Measurements from ENCODE around the gene ARID1B.
A peak's percentile ranks its signal among the peaks of the same experiment; 100 is the strongest.
"Not testable (repeated sequence)": the region's sequence is repeated elsewhere in the genome, so short reads cannot be mapped to it uniquely, and the experiment has no call there.

Gene ARID1B

DNA sequence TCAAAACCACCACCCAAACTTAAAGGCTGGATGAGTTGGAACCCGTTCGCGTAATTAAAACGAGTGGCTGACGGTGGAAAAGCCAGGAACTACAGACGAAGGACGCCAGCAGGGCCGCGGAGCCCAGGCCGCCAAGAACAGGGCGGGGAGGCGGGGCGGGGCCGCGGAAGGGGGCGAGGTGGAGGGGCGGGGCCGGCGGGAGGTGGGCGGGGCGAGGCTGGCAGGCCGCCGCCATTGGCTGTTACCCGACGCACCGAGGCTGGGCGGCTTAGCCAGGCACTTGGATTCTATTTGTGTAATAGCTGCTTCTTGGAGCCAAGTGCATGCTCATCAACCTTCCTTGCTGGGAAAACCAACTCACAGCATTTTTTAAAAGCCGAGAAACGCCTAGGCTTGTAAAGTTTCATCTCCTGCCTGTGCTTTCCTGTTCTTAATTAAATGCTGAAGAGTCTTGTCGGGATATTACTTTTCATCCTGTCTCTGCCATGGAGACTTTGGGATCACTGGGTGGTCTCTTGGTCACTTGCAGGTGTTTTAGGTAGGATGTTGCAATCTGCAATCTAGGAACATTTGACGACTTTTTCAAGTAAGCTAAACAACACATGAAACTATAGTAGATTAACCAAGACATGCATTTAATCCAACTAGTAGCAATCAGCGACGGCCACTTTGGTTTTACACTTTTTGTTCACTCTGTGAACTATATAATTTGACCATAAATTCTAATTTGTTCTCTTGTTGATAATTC lies 245.0 kb downstream of the ARID1B start:
- DNase-seq (ENCODE audit: low read depth in 2 of 2): peak; percentile 62 to 70

- no peak for DNase-seq (ENCODE audit: low read depth in 2 of 2)
Measured at GRCh38 chr6:157023958-157024357, 246.8 kb downstream of the ARID1B start.

DNA sequence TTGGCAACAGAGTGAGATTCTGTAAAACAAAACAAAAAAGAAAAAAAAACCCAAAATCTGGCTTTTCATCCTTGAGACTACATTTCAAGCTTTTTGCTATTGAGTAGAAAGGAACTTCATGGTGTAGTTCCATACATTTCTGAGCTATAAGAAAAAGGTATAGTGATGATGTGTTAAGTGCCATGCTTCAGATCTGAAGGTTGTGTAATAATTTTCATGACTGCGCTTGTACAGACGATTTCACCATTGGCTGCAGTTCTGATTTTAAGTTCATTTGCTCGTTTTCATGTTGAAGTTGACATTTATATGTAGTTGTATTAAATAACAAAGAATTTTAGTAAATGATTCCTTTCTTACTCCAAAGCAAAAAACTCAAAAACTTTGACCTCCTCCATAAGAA lies 247.6 kb downstream of the ARID1B start:
- no peak for DNase-seq (ENCODE audit: low read depth in 2 of 2)

DNA sequence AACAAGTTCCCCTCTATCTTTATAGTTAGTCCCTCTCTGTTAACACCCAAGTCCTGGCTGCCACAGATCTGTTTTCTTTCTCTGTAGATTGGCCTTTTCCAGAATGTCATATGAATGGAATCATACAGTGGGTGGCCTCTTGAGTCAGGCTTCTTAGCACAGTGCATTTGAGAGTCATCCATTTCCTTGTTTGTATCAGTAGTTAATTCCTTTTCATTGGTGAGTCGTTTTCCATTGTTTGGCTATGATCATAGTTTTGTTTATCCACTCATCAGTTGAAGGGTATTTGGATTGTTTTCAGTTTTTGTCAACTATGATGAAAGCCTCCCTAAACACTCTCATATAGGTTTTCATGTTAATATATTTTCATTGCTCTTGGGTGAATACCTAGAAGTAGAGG lies 248.3 kb downstream of the ARID1B start:
- DNase-seq (ENCODE audit: low read depth in 2 of 2): no peak

DNA sequence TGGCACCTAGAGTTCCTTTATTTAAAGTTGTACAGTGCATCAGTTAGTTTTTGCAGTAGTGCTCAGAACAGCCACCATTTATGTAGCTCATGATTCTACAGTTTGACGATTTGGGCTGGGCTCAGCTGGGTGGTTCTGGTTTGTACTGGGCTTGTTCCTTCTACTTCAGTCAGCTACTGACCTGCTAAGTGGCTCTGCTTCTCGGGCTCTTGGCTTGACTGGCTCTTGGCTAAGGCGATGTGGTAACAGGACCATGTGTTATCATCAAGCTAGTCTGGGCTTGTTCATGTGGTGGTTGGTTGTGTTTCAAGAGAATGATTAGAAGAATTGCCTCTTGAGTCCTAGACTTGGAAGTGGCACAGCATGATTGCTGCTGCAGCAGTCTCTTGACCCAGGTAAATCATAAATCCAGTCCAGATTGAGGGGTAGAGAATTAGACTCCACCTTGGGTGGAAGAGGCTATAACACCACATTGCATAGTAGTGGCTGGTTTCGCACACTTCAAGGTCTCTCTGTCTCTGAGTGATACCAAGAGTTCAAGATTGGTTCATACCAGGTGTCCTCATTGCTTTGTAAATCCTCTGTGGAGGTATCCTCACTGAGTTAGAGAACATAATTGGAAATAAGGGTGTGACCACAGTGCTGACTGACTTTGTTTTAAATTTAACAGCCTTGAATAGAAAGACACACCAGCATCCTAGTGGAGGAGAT lies 253.0 kb downstream of the ARID1B start:
- no peak for DNase-seq (ENCODE audit: low read depth in 2 of 2)

DNA sequence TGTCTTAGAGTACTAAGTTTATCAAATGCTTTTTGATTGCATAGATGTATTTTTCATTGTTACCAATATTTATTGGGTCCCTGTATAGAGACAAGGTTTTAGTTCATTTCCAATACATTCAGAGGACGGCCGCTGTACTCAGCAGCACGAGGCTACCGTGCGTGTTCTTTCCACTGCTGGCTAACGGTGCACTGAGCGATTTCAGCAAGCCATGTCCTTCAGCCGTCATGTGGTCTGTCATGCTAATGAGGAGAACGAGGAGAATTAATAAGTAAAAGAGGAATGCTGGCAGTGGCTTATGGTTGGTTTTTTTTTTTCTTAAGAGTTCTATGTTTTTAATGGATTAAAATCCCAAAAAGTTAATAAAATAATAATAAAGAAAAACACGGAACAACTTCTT lies 253.6 kb downstream of the ARID1B start:
- DNase-seq (ENCODE audit: low read depth in 2 of 2): no peak

DNA sequence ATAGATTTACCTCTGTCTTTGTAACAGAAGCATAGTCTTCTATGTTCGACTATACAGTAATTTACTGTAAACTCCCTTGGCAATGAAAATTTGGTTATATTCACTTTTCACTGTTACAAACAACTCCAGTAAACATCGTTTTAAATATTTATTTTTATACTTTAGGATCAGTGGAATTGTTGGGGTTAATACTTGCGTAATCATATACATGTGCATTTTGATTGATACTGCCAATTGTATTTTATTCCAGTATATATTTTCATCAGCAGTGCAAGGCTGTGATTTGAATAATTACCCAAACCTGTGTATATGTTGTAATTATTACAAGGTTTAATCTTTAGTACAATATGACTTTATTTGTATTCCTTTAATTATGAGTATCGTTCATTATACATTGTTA lies 255.7 kb downstream of the ARID1B start:
- no peak for DNase-seq (ENCODE audit: low read depth in 2 of 2)

- no peak for DNase-seq (ENCODE audit: low read depth in 2 of 2)
Measured at GRCh38 chr6:157033428-157034140, 256.4 kb downstream of the ARID1B start.

GRCh38 chr6:157034436-157035230 lies 257.5 kb downstream of the ARID1B start:
- DNase-seq (ENCODE audit: low read depth in 2 of 2): no peak

GRCh38 chr6:157035546-157035945 lies 258.4 kb downstream of the ARID1B start:
- no peak for DNase-seq (ENCODE audit: low read depth in 2 of 2)

DNA sequence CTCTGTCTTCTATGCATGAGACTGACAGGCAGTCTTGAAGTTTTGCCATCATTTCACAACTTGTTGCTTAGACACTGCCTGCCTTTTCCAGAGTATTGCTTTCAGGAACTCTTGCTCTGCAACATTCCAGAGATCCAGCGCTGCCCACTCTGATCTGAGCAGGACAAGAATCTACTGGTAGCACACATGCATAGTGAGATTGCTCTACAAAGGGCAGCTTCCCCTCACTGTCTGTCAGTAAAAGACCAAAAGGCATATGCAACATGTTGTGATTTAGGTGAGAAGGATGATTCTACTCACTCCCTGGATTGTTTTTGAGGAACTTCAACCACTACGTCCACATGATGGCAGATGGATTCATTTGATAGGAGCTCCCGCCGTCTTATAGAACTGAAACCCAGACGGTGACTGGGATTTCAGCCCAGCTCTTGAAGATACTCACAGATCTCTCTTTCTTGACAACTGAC lies 259.1 kb downstream of the ARID1B start:
- no peak for DNase-seq (ENCODE audit: low read depth in 2 of 2)

DNA sequence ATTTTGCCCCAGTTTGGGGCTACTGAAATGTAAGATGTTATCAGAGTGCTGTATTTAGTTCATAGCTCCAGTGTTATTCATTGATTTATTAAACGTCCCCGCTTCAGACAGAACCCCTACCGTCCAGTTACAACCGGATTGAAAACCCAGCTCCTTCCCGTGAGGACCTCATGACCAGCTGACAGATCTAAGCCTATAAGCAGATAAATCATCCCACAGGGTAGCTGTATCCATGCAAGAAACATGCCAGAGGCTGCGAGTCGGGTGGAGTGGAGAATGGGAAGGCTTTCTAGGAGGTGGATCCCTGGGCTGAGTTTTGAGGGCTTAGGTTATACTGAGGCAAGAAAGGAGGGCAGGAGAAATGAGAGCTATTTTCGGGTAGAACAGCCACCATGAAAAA lies 260.0 kb downstream of the ARID1B start:
- DNase-seq (ENCODE audit: low read depth in 2 of 2): no peak

DNA sequence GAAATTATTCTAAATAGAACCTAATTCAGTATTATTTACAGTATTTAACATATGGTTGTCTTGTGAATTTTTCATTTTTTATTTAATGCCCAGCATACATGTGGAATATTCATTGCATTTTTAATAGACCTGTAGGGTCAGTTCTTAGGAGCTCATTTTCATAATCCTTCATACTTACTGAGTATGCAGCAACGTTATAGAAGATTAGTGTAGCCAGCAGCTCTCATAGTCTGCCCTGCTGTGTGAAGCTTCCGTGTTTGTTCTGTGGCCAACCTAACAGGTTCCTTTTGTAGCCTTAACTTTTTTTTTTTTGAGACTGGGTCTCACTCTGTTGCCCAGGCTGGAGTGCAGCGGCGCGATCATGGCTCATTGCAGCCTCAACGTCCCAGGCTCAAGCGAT lies 261.4 kb downstream of the ARID1B start:
- no peak for DNase-seq (ENCODE audit: low read depth in 2 of 2)

DNA sequence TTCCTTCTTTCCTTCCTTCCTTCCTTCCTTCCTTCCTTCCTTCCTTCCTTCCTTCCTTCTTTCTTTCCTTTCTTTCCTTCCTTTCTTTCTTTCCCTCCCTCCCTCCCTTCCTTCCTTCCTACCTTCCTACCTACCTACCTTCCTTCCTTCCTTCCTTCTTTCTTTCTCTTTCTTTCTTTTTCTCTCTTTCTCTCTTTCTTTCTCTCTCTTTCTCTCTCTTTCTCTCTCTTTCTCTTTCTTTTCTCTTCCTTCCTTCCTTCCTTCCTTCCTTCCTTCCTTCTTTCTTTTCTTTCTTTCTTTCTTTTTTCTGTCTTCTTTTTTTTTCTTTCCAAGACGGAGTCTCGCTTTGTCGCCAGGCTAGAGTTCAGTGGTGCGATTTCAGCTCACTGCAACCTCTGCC lies 262.5 kb downstream of the ARID1B start:
- not testable (repeated sequence) for DNase-seq (ENCODE audit: low read depth in 2 of 2)

DNA sequence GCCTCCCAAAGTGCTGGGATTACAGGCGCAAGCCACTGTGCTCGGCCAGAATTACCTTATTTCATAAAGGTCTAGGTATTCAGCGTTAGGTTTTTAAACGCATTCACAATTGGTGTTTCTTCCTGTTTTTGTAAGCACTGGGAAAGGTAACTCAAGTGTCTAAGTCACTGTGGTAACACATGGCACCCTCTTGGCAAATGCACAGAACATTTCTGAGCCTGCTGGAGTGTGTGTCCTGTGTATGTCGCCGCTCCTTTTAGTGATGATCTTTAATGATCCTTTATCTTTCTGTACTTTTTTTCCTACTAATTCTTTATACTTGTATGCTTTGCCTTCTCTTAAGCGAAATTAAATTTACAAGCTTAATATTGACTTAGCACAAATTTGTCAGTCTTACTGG lies 263.0 kb downstream of the ARID1B start:
- no peak for DNase-seq (ENCODE audit: low read depth in 2 of 2)

GRCh38 chr6:157045831-157046454 lies 268.8 kb downstream of the ARID1B start:
- no peak for DNase-seq (ENCODE audit: low read depth in 2 of 2)

DNA sequence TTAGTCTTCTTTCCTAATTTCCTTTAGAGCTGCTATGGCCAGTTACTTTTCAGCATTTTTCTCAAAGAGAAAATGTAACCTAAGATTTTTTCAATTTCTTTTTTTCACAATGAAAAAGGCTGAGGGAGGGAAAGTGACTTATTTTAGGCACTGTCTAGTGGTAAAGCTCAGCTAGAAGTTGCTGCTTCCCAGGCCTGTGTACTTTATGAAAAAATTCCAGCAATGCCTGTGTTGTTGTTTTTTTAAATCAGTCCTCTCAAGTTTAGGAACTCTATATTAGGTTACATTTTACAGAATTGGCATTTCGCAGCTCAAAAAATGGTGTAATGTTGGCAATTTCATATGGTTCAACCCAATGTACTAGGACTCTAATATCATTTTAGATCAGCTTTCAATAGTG lies 269.6 kb downstream of the ARID1B start:
- DNase-seq (ENCODE audit: low read depth in 2 of 2): no peak

- no peak for DNase-seq (ENCODE audit: low read depth in 2 of 2)
Measured at GRCh38 chr6:157047328-157047727, 270.1 kb downstream of the ARID1B start.

DNA sequence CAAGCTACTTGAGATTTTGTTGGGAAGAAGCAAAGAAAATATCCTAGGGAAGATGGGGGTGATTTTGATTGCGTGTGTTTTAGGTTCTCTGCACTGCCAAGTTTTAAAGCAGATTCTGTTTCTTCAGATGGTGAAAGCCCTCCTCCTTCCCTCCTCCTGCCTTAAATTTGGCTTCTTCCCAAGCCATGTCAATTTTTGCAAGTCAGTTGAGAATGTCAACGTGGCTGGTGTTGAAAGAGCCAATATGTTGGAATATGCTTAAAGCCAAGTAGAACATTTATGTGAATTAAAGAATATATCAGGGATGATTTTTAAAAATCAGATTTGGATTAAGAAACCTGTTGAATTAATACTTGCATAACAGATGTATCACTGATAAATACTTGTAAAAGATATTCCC lies 270.8 kb downstream of the ARID1B start:
- no peak for DNase-seq (ENCODE audit: low read depth in 2 of 2)

- DNase-seq (ENCODE audit: low read depth in 2 of 2): no peak
Measured at GRCh38 chr6:157049133-157049532, 272.0 kb downstream of the ARID1B start.

DNA sequence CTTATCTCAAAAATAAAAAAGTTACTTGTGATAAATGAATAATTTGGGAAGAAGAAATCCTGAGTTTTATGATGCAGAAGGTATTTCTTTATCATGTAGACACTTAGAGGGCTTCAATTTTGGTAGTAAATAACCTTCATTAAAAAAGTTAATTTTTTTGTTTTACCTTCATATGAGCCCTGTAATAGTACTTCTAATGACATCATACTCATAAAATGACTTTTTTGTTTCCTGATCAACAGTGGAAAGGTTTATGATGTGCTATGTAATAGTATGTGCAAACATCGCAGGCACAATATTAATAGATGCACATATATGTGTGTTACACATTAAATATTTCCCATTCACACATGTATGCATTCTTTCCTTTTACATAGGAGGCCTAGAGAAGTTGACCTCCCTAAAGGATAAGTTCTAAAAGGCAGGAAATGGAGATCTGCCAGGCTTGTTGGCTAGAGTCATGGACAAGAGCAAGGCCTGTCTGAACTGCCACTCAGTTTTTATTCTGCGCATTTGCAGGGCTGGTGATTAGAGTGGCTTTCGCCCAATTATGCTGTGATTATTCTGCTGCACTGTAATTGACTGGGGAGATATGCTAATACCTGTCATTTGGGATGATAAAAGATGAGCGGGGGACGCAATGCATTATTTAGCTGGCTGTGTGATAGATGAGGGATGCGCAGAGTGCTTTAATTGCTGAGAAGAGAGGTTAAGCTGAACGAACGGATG lies 273.5 kb downstream of the ARID1B start:
- DNase-seq (ENCODE audit: low read depth in 2 of 2): no peak

Data from activated CD8-positive, alpha-beta memory T cell treated with anti-CD3 and anti-CD28 coated beads for 4 hours (primary cell).